ENCODE data around the gene ADD2. TPM values are rescaled to one million over a fixed set of nuclear protein-coding genes. Genes with fewer than 3 reads are reported as not detected.

The ADD2 gene, protein sequence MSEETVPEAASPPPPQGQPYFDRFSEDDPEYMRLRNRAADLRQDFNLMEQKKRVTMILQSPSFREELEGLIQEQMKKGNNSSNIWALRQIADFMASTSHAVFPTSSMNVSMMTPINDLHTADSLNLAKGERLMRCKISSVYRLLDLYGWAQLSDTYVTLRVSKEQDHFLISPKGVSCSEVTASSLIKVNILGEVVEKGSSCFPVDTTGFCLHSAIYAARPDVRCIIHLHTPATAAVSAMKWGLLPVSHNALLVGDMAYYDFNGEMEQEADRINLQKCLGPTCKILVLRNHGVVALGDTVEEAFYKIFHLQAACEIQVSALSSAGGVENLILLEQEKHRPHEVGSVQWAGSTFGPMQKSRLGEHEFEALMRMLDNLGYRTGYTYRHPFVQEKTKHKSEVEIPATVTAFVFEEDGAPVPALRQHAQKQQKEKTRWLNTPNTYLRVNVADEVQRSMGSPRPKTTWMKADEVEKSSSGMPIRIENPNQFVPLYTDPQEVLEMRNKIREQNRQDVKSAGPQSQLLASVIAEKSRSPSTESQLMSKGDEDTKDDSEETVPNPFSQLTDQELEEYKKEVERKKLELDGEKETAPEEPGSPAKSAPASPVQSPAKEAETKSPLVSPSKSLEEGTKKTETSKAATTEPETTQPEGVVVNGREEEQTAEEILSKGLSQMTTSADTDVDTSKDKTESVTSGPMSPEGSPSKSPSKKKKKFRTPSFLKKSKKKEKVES
- 1 to 10 TPM; 1.9 to 6.5 (median 3.1) TPM for total RNA-seq

DNA sequence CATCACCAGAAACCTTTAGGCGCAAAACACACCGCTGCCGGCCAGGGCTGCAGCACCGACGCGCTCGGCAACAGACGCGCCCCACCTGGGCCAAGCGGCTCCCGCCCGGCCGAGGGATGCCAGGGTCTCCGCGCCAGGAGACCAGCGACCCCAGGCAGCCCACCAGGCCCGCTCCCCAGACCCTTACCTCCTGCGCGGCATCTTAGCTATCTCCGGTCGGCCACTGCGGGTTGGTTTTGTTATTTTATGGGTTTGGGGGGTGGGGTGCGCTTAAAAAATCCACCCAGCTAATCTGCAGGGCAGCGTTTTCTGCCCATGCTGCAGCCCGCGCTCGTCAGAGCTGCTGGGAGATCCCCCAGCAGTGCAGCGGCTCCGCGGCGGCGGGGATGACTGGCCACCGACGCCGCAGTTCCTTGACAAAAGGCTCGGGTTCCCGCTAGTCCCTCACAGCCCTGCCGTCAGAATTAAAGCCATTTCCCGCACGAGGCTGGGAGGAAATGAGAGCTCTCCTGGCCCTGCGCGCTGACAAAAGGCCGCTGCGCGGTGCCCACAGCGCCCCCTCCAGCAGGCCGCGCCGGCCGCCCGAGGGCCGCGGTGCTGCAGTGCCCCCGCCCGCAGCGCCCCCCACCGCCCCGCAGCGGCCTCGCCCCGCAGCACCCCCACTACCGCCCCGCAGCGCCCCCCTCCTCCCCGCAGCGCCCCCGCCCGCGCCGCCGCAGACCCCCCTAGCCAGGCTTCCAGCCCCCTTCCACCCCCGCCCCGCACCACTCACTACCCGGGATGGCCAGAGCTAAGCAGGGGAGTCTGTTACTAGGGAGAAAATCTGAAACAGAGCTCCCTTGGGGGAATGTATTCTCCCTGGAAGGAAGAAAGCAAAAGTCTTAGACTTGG is at the start of gene ADD2:
TSS of gene ADD2 (minus strand) at position 502 of the 891 bp plus-strand sequence. CDS start 61,792 bp downstream, outside the sequence.
- TF ChIP-seq POLR2A (IDR thresholded peaks at IDR 0.05) (peak in 1 of 2 donors; percentile 25), CTCF (IDR thresholded peaks at IDR 0.05) (peak in 2 of 6 experiments; percentile 13 to 42)
- no peak within 1 kb of the TSS for H3K27ac ChIP-seq
- 0 to 2% methylated on average over 13 to 22 of the region's 74 CpGs for WGBS, 2 donors
- H3K27me3 ChIP-seq: no peaks in the 10 kb centered on the region
- DNase-seq: peak; percentile 26 to 29
- no peaks in the 10 kb centered on the region for H3K36me3 ChIP-seq
- H3K9me3 ChIP-seq: no peaks in the 10 kb centered on the region
- H3K4me3 ChIP-seq (replicated peaks in 1 of 3): peak within 1 kb of the TSS in 2 of 3 donors; percentile 32 to 43
- intact Hi-C loops (cut with DNase I): no loop called here
- peaks cover 9 to 11% of the 10 kb centered on the region in 2 donors for H3K4me1 ChIP-seq

DNA sequence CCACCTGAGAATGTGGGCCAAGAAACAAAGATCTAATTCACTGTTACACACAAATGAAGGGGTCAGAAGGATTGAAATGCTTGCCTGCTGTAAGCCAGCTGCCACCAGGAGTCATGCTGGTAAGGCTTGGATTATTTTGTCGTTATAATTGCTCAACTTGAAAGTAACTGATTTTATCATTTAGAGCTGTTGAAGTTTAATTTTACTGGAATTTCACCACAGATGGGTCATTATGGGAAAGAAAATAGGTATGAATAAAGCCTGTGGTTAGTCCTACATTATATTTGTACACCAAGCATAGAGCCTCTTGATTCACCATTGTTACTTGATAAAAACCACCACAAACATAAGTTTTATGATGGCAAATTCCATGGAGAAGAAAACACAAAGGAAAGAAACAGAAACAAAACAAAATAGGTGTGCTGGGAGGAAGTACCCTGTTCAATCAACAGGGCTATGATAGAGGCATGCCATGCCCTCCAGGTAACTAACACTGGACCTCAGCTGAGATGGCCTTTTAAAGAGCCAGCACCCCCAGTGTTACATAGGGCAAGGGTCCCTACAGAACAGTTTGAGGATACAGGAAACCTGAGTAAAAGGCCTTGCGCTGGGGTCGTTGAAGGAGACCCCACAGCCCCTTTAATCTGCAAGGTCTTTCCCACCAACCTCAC is 49.4 kb upstream of the ADD2 start:
- H3K9me3 ChIP-seq: no peaks in the 10 kb centered on the region
- H3K4me1 ChIP-seq: no peaks in the 10 kb centered on the region
- no peaks in the 10 kb centered on the region for H3K36me3 ChIP-seq
- H3K27ac ChIP-seq: no peak overlapping the region
- DNase-seq: no peak
- intact Hi-C loops (cut with DNase I): no loop called here
- TF ChIP-seq CTCF (IDR thresholded peaks at IDR 0.05): no peak
- TF ChIP-seq POLR2A (IDR thresholded peaks at IDR 0.05): no peak
- 85 to 90% methylated on average over 3 of the region's 3 CpGs for WGBS, 2 donors
- no peak overlapping the region for H3K4me3 ChIP-seq (replicated peaks in 1 of 3)
- no peaks in the 10 kb centered on the region for H3K27me3 ChIP-seq

- 77 to 80% methylated on average over 5 of the region's 5 CpGs for WGBS, 2 donors
- no peaks in the 10 kb centered on the region for H3K27me3 ChIP-seq
- intact Hi-C loops (cut with DNase I): no loop called here
- H3K27ac ChIP-seq: no peak overlapping the region
- H3K9me3 ChIP-seq: no peaks in the 10 kb centered on the region
- H3K4me1 ChIP-seq: no peaks in the 10 kb centered on the region
- no peak for DNase-seq
- no peaks in the 10 kb centered on the region for H3K36me3 ChIP-seq
- TF ChIP-seq CTCF (IDR thresholded peaks at IDR 0.05): no peak
- H3K4me3 ChIP-seq (replicated peaks in 1 of 3): no peak overlapping the region
Measured at GRCh38 chr2:70816726-70817125, 48.7 kb upstream of the ADD2 start.

- Histone ChIP-seq H3K27me3 (no peaks in the 10 kb centered on the region), H3K9me3 (no peaks in the 10 kb centered on the region), H3K36me3 (no peaks in the 10 kb centered on the region), H3K4me1 (no peaks in the 10 kb centered on the region), H3K27ac (no peak overlapping the region), H3K4me3 (replicated peaks in 1 of 3) (no peak overlapping the region)
- intact Hi-C loops (cut with DNase I): no loop called here
- 86 to 95% methylated on average over 12 of the region's 12 CpGs for WGBS, 2 donors
- TF ChIP-seq POLR2A (IDR thresholded peaks at IDR 0.05) (no peak), CTCF (IDR thresholded peaks at IDR 0.05) (no peak)
- DNase-seq: no peak
Measured at GRCh38 chr2:70808983-70809958, 41.3 kb upstream of the ADD2 start.

Measured in thyroid gland (tissue), 4 donors.